Activated T-cell treated with anti-CD3 and anti-CD28 coated beads, Interleukin-2, amount 50 U/mL, for 4 hours (primary cell): ENCODE results near the gene PDGFB. TPM values are rescaled to one million over a fixed set of nuclear protein-coding genes. Genes with fewer than 3 reads are reported as not detected.
A peak's percentile ranks its signal among the peaks of the same experiment; 100 is the strongest.

Source experiments
- ATAC-seq, 2 donors: fragments of 200-7000 bp; cut with Tn5 transposase; one replicate each; pipeline ENCODE4 v1.10.0; 2021
- DNase-seq: peaks from one replicate; pipeline ENCODE4 v3.0.0-alpha.2; 2020
- H3K27me3 Mint-ChIP-seq: one replicate; pipeline ENCODE4 v1.8.0; 2021; ENCODE audit warnings: low read depth, mixed read lengths
- H3K36me3 Mint-ChIP-seq: one replicate; pipeline ENCODE4 v1.8.0; 2022; ENCODE audit warnings: mixed read lengths; ENCODE audit not compliant: insufficient read depth
- H3K4me1 Mint-ChIP-seq: one replicate; pipeline ENCODE4 v1.8.0; 2021; ENCODE audit warnings: low read depth, mixed read lengths
- H3K4me3 Mint-ChIP-seq: one replicate; pipeline ENCODE4 v1.8.0; 2021; ENCODE audit warnings: mild to moderate bottlenecking, moderate library complexity, mixed read lengths
- H3K9me3 Mint-ChIP-seq: one replicate; pipeline ENCODE4 v1.8.0; 2021; ENCODE audit warnings: mixed read lengths
- total RNA-seq, 3 donors: library from RNA; stranded (reverse); gene quantifications; one replicate each; pipeline ENCODE4 v1.2.1, GENCODE V29; 2021

The PDGFB gene
- total RNA-seq, 3 donors from 2014 or later: 0.35 to 2.1 (median 0.84) TPM

GRCh38 chr22:39269095-39269790, 24.5 kb upstream of the PDGFB start:
- ATAC-seq (no peak), DNase-seq (no peak)
- Mint-ChIP-seq H3K4me1 (no peaks in the 10 kb centered on the region), H3K36me3 (no peaks in the 10 kb centered on the region), H3K4me3 (no peak overlapping the region), H3K9me3 (peaks cover 4% of the 10 kb centered on the region), H3K27me3 (peaks cover 2% of the 10 kb centered on the region)

DNA sequence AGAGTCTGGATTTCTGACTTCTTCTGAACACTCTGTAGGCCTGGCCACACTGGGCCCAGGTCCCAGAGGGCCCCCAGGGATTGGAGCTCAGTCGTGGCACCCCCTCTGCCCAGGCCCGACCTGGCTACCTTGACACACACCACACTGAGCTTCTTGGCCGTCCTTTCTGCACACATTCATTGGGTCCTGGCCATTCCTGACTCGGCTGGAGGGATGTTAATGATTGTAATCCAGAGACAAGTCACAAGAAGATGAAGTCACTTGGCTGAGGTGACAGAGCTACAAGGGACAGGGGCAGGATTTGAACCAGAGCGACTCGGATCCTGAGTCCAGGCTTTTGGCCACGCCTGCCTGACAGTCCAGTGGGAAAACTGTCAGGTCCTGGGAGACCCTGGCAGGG, 23.9 kb upstream of the PDGFB start:
- Mint-ChIP-seq H3K4me1 (no peaks in the 10 kb centered on the region), H3K36me3 (no peaks in the 10 kb centered on the region), H3K4me3 (no peak overlapping the region), H3K27me3 (peaks cover 2% of the 10 kb centered on the region), H3K9me3 (peaks cover 4% of the 10 kb centered on the region)
- ATAC-seq (no peak), DNase-seq (no peak)

- Mint-ChIP-seq H3K36me3 (no peaks in the 10 kb centered on the region), H3K27me3 (peaks cover 2% of the 10 kb centered on the region), H3K9me3 (peaks cover 4% of the 10 kb centered on the region), H3K4me3 (no peak overlapping the region), H3K4me1 (no peaks in the 10 kb centered on the region)
- no peak for DNase-seq
- no peak for ATAC-seq
Measured at GRCh38 chr22:39267974-39268373, 23.2 kb upstream of the PDGFB start.

DNA sequence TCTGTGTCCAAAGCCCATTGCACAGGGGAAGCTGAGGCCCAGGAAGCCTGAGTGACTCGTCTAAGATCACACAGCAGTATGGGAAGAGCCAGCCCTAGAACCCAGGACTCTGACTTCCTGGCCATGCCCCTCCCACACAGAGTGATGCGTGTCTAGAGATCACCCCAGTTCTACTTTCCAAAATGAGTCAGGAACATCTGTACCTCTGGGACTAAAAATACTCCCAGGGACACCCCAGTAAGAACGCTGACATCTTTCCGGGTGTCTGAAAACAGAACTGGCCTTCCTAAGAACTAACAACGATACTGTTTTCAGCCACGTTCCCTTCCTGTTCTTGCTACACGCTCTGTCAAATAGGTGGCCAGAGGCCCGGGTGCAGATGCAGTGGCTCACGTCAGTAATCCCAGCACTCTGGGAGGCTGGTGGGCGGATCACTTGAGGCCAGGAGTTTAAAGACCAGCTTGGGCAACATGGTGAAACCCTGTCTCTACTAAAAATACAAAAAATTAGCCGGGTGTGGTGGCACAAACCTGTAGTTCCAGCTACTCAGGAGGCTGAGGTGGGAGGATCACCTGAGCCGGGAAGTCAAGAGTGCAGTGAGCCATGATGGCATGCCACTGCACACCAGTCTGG, 21.7 kb upstream of the PDGFB start:
- no peak overlapping the region for H3K4me3 Mint-ChIP-seq
- H3K36me3 Mint-ChIP-seq: peaks cover 4% of the 10 kb centered on the region
- DNase-seq (no peak), ATAC-seq (peak; percentile 69 to 70)
- peaks cover 6% of the 10 kb centered on the region for H3K9me3 Mint-ChIP-seq
- no peaks in the 10 kb centered on the region for H3K4me1 Mint-ChIP-seq
- peaks cover 2% of the 10 kb centered on the region for H3K27me3 Mint-ChIP-seq

- no peaks in the 10 kb centered on the region for H3K4me1 Mint-ChIP-seq
- H3K27me3 Mint-ChIP-seq: peaks cover 2% of the 10 kb centered on the region
- peaks cover 4% of the 10 kb centered on the region for H3K36me3 Mint-ChIP-seq
- H3K4me3 Mint-ChIP-seq: no peak overlapping the region
- DNase-seq: no peak
- peaks cover 6% of the 10 kb centered on the region for H3K9me3 Mint-ChIP-seq
- no peak for ATAC-seq
Measured at GRCh38 chr22:39265143-39265886, 20.5 kb upstream of the PDGFB start.

GRCh38 chr22:39264349-39265038, 19.7 kb upstream of the PDGFB start:
- DNase-seq (no peak), ATAC-seq (no peak)
- H3K4me1 Mint-ChIP-seq: no peaks in the 10 kb centered on the region
- peaks cover 6% of the 10 kb centered on the region for H3K9me3 Mint-ChIP-seq
- H3K4me3 Mint-ChIP-seq: no peak overlapping the region
- H3K27me3 Mint-ChIP-seq: peaks cover 2% of the 10 kb centered on the region
- peaks cover 4% of the 10 kb centered on the region for H3K36me3 Mint-ChIP-seq

DNA sequence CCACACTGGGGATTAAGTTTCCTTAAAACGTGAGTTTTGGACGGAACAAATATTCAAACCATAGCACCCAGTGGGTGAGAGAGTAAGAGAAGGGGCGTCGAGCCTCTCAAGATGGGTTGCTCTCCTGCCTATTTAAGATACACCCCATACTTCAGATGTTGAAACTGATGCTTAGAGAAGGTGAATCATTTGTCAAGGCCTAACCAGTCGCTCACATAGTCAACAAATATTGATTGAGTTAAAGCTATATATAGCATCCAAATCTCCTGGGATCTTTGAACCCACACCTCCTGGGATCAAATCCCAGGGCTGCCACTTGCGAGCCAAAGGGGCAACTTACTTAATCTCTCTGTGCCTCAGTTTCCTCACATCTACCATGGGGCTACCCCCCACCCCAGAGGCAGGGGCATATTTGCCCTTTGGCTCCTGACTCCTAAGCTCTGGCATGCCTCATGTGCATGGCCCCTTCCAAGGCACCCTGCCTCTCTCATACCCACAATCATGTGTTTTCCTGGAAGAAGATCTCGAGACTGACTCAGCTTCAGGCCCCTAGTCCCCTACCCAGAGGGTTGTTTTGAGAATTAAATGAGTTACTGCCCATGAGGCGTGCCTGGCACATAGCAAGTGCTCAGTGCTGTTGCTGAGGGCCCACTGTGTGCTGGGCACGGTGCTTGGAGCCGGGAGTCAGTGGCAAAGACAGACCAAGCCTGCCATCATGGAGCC, 19.0 kb upstream of the PDGFB start:
- no peak overlapping the region for H3K4me3 Mint-ChIP-seq
- H3K27me3 Mint-ChIP-seq: peaks cover 2% of the 10 kb centered on the region
- DNase-seq: no peak
- peaks cover 6% of the 10 kb centered on the region for H3K9me3 Mint-ChIP-seq
- ATAC-seq: no peak
- no peaks in the 10 kb centered on the region for H3K4me1 Mint-ChIP-seq
- peaks cover 4% of the 10 kb centered on the region for H3K36me3 Mint-ChIP-seq

- Mint-ChIP-seq H3K4me3 (no peak overlapping the region), H3K27me3 (peaks cover 4% of the 10 kb centered on the region), H3K36me3 (peaks cover 4% of the 10 kb centered on the region), H3K4me1 (peaks cover 11% of the 10 kb centered on the region), H3K9me3 (peaks cover 6% of the 10 kb centered on the region)
- DNase-seq (no peak), ATAC-seq (no peak)
Measured at GRCh38 chr22:39259666-39260065, 14.9 kb upstream of the PDGFB start.

GRCh38 chr22:39257901-39258475, 13.2 kb upstream of the PDGFB start:
- Mint-ChIP-seq H3K4me1 (peaks cover 15% of the 10 kb centered on the region), H3K9me3 (peaks cover 6% of the 10 kb centered on the region), H3K36me3 (peaks cover 4% of the 10 kb centered on the region), H3K27me3 (peaks cover 6% of the 10 kb centered on the region), H3K4me3 (no peak overlapping the region)
- no peak for DNase-seq
- ATAC-seq: no peak

DNA sequence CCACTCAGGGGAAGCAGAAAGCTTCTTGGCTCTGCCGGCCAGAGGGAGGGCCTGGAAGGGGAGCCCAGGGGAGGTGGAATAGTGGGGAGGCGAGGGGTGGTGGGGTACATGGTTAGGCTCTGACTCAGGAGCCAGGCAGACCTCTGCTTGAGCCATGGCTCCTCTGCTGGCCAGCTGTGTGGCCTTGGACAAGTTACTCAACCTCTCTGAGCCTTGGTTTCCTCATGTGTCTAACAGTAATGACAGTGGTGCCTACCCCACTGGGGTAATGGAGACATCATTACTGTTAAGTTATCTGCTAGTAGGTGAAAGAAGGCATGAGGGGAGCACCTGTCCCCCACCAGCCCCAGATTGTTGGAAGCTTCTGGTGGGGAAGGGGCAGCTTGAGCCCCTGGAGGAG, 12.2 kb upstream of the PDGFB start:
- ATAC-seq (no peak), DNase-seq (no peak)
- H3K9me3 Mint-ChIP-seq: peaks cover 6% of the 10 kb centered on the region
- H3K27me3 Mint-ChIP-seq: peaks cover 13% of the 10 kb centered on the region
- H3K4me3 Mint-ChIP-seq: no peak overlapping the region
- peaks cover 21% of the 10 kb centered on the region for H3K4me1 Mint-ChIP-seq
- peaks cover under 1% of the 10 kb centered on the region for H3K36me3 Mint-ChIP-seq

GRCh38 chr22:39256186-39256552, 11.4 kb upstream of the PDGFB start:
- H3K4me1 Mint-ChIP-seq: peaks cover 21% of the 10 kb centered on the region
- peaks cover under 1% of the 10 kb centered on the region for H3K9me3 Mint-ChIP-seq
- peaks cover 15% of the 10 kb centered on the region for H3K27me3 Mint-ChIP-seq

DNA sequence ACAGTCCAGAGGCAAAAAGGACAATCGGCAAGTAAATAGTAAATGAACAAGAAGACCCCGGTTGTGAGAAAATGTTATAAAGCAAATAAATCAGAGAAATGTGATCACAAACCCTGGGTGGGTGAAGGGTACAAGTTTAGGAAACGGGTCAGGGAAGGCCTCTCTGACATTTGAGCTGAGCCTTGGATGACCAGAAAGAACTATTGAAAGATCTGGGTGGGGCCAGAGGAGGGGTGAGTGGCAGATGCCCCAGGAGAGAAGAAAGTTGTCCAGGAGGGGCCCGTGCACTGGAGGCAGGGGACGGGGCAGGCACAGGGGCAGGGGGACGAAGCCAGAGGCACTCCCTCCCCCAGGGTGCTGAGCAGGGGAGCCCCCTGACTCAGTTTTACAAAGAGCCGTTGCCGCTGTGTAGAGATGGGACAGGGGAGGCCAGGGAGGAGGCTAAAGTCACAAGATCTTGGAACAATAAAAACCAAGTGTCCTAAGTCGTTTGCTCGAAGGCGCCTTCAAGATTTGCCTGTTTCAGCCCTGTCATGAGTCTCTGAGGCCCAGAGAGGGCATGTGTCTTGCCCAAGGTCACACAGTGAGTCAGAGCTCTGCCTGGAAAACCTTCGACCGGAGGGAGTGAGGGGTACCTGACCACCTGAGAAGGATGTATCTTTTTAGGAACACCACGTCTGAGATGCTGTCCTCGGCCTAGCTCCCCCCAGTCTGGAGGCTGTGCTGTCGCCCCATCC, 10.8 kb upstream of the PDGFB start:
- Mint-ChIP-seq H3K36me3 (no peaks in the 10 kb centered on the region), H3K4me3 (no peak overlapping the region), H3K27me3 (peaks cover 18% of the 10 kb centered on the region), H3K9me3 (no peaks in the 10 kb centered on the region), H3K4me1 (peaks cover 21% of the 10 kb centered on the region)
- DNase-seq (no peak), ATAC-seq (no peak)

More at GRCh38 chr22:39256186-39256552, 11.4 kb upstream of the PDGFB start:
- H3K36me3 Mint-ChIP-seq: no peaks in the 10 kb centered on the region
- H3K4me3 Mint-ChIP-seq: no peak overlapping the region
- no peak for DNase-seq
- ATAC-seq: no peak

- DNase-seq (peak; percentile 36), ATAC-seq (peak; percentile 35 to 67)
- peak overlapping the region; percentile 61 for H3K4me3 Mint-ChIP-seq
- peaks cover 21% of the 10 kb centered on the region for H3K4me1 Mint-ChIP-seq
- no peaks in the 10 kb centered on the region for H3K9me3 Mint-ChIP-seq
- peaks cover 23% of the 10 kb centered on the region for H3K27me3 Mint-ChIP-seq
- no peaks in the 10 kb centered on the region for H3K36me3 Mint-ChIP-seq
Measured at GRCh38 chr22:39254789-39255298, 10.1 kb upstream of the PDGFB start.
